Rectal smooth muscle tissue (tissue), 1 donor: Measurements from ENCODE around the gene ACBD5.
"Not testable (repeated sequence)": the region's sequence is repeated elsewhere in the genome, so short reads cannot be mapped to it uniquely, and the experiment has no call there.

Experiments
- H3K27ac ChIP-seq: one replicate; pipeline ENCODE4 v1.7.0; 2013; ENCODE audit warnings: low read depth, low read length, inconsistent platforms
- H3K27me3 ChIP-seq: one replicate; pipeline ENCODE4 v1.7.0; 2013; ENCODE audit warnings: low read length; ENCODE audit not compliant: control insufficient read depth, insufficient read depth
- H3K36me3 ChIP-seq: one replicate; pipeline ENCODE4 v1.7.0; 2013; ENCODE audit warnings: low read length; ENCODE audit not compliant: control insufficient read depth, insufficient read depth
- H3K4me1 ChIP-seq: one replicate; pipeline ENCODE4 v1.7.0; 2013; ENCODE audit warnings: low read length; ENCODE audit not compliant: control insufficient read depth, insufficient read depth
- H3K4me3 ChIP-seq: one replicate; pipeline ENCODE4 v1.7.0; 2013; ENCODE audit warnings: low read length
- H3K9ac ChIP-seq: one replicate; pipeline ENCODE4 v1.7.0; 2013; ENCODE audit warnings: low read length

The ACBD5 gene

DNA sequence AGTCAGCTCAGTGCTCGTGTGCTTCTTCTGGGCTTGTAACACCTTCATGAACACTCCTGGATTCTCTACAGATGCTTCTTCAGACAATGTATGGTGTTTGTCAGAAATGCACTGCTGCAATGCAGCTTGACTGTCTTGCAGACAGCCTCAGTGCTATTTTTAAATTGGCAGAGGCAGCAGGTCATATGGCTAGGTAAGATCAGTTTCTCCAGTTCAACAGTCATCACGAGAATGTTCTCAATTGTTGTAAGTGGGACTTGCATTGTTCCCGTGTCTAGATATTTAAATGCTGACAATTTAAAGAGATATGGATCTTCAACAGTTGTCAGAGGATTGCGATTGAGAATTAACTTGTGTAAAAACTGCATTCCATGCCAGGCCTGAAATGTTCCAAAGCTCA, 7.6 kb upstream of the ACBD5 start:
- no peak overlapping the region for H3K27ac ChIP-seq
- H3K4me1 ChIP-seq: no peaks in the 10 kb centered on the region
- H3K9ac ChIP-seq: no peak overlapping the region
- H3K36me3 ChIP-seq: no peaks in the 10 kb centered on the region
- no peak overlapping the region for H3K4me3 ChIP-seq
- H3K27me3 ChIP-seq: no peaks in the 10 kb centered on the region

DNA sequence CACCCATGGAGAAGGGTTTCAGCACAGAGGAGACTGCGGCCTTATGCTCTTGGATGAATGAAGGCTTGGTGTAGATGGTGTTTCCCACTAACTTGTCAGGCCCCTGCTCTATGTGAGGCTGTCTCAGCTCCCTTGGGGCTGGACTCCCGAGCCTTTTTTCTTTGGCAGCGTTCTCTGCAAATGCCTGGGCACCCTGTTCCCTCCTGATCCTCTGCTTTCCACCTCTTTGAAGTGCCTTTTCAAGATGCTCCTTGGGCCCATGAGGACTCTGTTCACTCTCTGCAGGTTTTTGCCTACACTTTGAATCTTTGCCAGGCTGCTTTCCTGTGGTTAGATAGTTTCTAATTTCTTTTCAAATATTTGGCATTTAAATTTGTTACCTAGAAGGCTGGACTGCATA, 6.8 kb upstream of the ACBD5 start:
- peaks cover 4% of the 10 kb centered on the region for H3K4me1 ChIP-seq
- H3K27me3 ChIP-seq: no peaks in the 10 kb centered on the region
- H3K4me3 ChIP-seq: no peak overlapping the region
- H3K36me3 ChIP-seq: no peaks in the 10 kb centered on the region
- H3K27ac ChIP-seq: no peak overlapping the region
- H3K9ac ChIP-seq: no peak overlapping the region

DNA sequence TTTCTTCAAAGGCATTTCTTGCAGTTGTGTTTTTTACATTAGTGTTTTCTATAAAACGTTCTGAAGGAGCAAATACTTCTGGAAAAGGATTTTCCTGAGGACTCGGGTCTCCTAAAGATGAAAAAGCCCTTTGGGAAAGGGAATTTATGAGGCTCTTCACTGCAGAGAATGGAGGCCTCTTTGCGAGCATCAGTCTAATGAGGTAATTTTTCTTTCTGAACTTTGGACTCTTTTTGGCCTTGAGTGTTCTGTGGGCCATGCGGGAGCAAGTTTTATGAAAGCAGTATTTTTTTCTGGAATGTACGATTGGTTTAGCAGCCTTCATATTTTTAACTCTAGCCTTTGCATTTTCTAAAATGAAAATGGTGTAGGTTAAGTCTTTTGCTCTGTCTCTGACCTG, 6.4 kb upstream of the ACBD5 start:
- Histone ChIP-seq H3K27me3 (no peaks in the 10 kb centered on the region), H3K36me3 (no peaks in the 10 kb centered on the region), H3K4me1 (peaks cover 4% of the 10 kb centered on the region), H3K27ac (no peak overlapping the region), H3K9ac (no peak overlapping the region), H3K4me3 (no peak overlapping the region)

DNA sequence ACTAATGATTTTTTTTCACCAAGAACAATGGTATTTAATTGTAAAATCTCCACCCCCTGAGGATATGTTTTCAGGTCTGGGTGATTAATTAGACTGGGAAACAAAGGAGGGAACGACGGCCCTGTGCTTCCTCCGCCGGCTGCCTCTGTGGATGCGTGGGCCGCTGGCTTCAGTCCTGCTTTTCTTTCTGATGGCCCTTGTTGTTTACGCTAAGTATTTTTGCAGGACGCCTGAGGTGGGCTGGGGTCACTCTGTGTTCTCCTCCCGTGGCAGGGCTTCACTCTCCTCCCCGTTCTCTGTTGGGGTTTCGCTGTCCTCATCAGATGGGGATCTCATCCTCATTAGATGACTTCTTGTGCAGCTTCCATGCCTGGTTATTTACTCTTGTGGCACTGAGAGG, 5.2 kb upstream of the ACBD5 start:
- Histone ChIP-seq H3K27ac (no peak overlapping the region), H3K4me1 (peaks cover 9% of the 10 kb centered on the region), H3K9ac (no peak overlapping the region), H3K36me3 (no peaks in the 10 kb centered on the region), H3K4me3 (no peak overlapping the region), H3K27me3 (no peaks in the 10 kb centered on the region)

DNA sequence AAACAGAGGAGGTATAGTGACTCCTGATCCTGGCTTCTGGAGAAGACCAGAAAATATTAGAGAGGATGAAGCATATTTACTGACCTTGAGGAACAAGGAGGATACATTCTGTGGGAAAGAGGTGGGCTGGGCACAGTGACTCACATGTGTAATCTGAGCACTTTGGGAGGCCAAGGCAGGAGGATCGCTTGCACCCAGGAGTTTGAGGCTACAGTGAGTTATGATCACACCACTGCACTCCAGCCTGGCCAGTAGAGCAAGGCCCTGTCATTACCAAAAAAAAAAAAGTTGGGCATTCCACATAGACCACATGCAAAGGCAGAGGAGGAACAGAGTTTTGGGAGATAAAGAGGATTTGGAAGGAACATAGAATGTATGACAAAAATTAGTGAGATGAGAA, 4.4 kb upstream of the ACBD5 start:
- H3K27me3 ChIP-seq: no peaks in the 10 kb centered on the region
- no peaks in the 10 kb centered on the region for H3K36me3 ChIP-seq
- peaks cover 9% of the 10 kb centered on the region for H3K4me1 ChIP-seq
- H3K27ac ChIP-seq: no peak overlapping the region
- no peak overlapping the region for H3K4me3 ChIP-seq
- H3K9ac ChIP-seq: no peak overlapping the region

DNA sequence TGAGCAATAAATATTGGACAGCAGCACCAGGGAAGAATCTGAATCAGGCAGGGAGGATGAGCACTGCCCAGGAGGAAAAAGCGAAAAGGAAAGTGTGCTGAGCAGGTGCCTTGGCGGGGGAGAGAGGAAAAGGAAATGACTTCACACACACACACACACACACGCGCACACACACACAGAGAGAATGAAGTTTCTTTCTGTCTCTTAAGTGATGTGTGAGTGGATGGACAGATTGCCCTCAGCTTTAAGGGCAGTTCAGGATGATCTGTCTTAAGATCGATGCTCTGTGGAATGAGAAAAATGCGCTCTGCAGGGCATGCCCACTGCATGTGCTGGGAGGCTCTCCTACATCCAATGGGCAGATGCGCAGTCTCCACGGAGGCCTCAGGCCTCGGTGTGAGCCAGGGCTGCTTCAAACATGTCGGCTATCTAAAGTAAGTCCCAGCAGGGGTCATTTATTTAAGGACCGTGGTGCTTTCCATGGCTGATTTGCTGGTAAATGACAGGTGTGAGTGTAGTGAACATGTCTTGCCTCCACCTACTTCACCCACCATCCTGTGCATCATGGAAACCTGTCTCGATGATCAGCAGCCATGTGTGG, 2.5 kb upstream of the ACBD5 start:
- Histone ChIP-seq H3K9ac (peak overlapping the region; percentile 6), H3K4me1 (peaks cover 9% of the 10 kb centered on the region), H3K4me3 (peak overlapping the region; percentile 81), H3K36me3 (no peaks in the 10 kb centered on the region), H3K27me3 (no peaks in the 10 kb centered on the region), H3K27ac (peak overlapping the region; percentile 98)

DNA sequence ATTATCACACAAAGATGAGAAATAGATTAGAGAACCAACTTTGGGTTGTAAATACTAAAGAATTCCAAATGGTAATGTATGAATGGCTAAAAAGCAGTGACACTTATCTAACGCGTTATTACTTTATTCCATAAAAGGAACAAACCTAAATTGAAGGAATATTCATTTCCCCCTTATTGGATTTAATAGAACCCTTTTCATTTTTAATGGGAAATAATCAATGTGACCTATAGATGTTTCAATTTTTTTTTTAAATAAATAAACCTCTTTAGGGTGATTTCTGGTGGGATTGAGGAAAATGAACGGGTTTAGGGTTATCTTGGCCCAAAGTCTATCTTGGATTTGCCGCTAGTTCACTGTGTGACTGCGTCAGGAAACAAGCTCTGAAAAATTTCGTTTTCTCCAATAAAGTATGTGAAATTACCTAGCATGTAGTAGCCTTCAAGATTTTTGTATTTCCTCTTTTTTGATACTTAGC, 1.9 kb upstream of the ACBD5 start:
- Histone ChIP-seq H3K27ac (peak overlapping the region; percentile 98), H3K36me3 (no peaks in the 10 kb centered on the region), H3K4me1 (peaks cover 9% of the 10 kb centered on the region), H3K4me3 (peak overlapping the region; percentile 81), H3K9ac (peak overlapping the region; percentile 6), H3K27me3 (no peaks in the 10 kb centered on the region)

DNA sequence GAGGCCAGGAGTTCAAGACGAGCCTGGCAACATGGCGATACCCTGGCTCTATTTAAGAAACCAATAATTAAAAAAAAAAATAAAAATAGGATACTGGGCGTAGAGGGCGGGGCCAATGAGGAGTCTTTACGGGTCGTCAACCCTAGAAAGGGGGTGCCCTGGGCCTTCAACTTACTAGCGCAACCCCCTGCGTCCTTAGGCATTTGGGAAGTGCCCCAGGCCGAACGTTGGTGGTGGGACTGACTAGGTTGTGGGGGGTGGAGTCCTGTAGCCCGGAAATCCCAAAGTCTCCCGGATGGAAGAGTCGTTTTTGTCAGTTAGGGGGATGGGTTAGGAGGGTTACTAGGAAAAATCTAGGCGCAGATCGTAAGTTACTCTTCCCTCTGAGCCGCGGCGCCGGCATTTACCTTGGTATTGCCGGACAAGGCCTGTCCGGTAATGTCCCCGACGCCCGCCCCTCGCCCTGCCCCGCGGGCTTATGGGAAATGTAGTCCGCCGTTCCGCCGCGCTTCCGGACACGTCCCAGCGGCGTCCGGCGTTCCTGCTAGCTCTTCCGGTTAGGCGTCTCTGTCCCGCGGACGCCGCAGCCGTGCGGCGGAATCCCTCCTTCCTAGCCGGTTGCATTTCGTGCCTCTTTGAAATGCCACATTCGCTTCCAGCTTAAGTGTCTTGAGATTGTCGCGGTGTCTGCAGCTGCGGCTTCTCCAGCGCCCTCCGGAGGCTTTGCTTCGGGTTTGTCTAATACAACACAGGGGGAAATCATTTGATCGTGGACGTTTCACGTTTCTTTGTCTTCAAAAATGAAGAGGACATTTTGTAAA, 1.3 kb upstream of the ACBD5 start:
- H3K27ac ChIP-seq: peak overlapping the region; percentile 98
- no peaks in the 10 kb centered on the region for H3K36me3 ChIP-seq
- peak overlapping the region; percentile 96 for H3K9ac ChIP-seq
- no peaks in the 10 kb centered on the region for H3K27me3 ChIP-seq
- H3K4me1 ChIP-seq: peaks cover 9% of the 10 kb centered on the region
- H3K4me3 ChIP-seq: peak overlapping the region; percentile 81

DNA sequence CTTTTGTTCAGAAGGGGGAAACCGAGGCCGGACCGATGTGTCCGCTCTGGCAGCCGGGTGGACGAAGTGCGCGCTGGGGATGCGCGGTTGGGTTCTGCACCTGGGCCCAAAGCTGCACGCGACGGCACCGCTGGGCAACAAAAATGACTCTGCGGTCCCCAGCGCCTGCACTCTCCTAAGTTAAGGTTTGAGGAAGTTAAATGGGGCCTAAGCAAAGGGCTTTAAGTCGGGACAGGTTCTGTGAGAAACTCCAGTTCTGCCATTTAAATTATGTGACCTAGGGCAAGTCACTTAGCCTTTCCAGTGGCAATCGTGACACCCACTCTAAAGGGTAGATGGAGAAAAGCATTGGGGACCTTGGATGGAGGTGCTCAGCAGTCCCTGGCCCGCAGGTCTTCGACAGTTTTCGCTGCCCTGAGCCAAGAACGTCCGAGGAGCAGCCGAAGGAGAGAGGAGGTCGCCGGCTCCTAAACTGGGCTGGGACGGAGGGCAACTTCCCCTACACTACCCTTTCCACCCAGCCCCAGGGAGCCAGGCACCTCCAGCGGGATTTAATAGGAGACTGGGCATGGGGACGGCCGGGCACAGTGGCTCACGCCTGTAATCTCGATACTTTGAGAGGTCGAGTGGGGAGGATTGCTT, 534 bp upstream of the ACBD5 start:
- peaks cover 9% of the 10 kb centered on the region for H3K4me1 ChIP-seq
- no peaks in the 10 kb centered on the region for H3K27me3 ChIP-seq
- H3K9ac ChIP-seq: peak overlapping the region; percentile 96
- H3K4me3 ChIP-seq: peak overlapping the region; percentile 81
- H3K36me3 ChIP-seq: no peaks in the 10 kb centered on the region
- peak overlapping the region; percentile 98 for H3K27ac ChIP-seq

DNA sequence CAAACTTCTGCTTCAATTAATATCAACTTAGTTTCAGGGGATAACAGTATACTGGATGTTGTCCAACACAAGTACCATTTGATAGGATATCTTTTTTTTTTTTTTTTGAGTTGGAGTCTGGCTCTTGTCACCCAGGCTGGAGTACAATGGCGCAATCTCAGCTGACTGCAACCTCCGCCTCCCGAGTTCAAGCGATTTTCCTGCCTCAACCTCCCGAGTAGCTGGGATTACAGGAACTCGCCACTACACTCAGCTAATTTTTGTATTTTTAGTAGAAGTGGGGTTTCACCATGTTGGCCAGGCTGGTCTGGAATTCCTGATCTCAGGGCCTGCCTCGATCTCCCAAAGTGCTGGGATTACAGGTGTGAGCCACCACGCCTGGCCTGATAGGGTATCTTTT, 3.1 kb downstream of the ACBD5 start:
- H3K4me3 ChIP-seq, H3K27ac ChIP-seq, H3K27me3 ChIP-seq, H3K36me3 ChIP-seq, H3K9ac ChIP-seq, H3K4me1 ChIP-seq: not testable (repeated sequence)

DNA sequence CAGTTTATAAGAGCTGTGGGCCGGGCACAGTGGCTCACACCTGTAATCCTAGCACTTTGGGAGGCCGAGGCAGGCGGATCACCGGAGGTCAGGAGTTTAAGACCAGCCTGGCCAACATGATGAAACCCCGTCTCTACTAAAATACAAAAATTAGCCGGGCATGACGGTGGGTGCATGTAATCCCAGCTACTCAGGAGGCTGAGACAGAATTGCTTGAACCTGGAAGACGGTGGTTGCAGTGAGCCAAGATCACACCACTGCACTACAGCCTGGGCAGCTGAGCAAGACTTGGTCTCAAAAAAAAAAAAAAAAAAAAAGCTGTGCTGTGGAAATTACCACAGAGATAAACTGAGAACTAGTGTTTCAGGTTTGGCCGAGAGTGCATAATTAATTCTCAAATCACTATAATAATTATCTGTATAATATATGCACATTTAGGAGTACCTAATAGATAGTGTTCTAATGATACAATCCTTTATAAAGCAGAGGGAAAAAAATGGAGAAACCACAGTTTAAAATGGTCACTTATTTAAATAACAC, 3.9 kb downstream of the ACBD5 start:
- H3K27ac ChIP-seq, H3K4me3 ChIP-seq, H3K27me3 ChIP-seq, H3K36me3 ChIP-seq, H3K4me1 ChIP-seq, H3K9ac ChIP-seq: not testable (repeated sequence)

DNA sequence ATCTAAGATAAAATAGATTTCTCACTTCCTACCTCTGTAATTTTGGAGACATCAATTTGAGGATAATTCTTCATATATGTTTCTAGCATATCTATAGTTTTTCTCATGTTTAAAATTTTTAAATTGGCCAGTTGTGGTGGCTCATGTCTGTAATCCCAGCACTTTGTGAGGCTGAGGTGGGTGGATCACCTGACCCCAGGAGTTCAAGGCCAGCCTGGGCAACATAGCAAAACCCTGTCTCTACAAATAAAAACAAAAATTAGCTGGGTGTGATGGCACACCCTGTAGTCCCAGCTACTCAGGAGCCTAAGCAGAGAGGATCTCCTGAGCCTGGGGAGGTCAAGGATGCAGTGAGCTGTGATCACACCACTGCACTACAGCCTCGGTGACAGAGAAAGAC, 4.9 kb downstream of the ACBD5 start:
- no peak overlapping the region for H3K9ac ChIP-seq
- H3K36me3 ChIP-seq: no peaks in the 10 kb centered on the region
- no peak overlapping the region for H3K27ac ChIP-seq
- H3K4me1 ChIP-seq: no peaks in the 10 kb centered on the region
- no peak overlapping the region for H3K4me3 ChIP-seq
- no peaks in the 10 kb centered on the region for H3K27me3 ChIP-seq
